HG02973 (cell line): Measurements from ENCODE around the gene CCL14.
"Not testable (repeated sequence)": the region's sequence is repeated elsewhere in the genome, so short reads cannot be mapped to it uniquely, and the experiment has no call there.

Experiments
- ATAC-seq: cut with Tn5 transposase; IDR thresholded peaks from one replicate; pipeline ENCODE4 v1.9.1; 2021; ENCODE audit warnings: moderate library complexity; ENCODE audit not compliant: unreplicated experiment

The CCL14 gene

GRCh38 chr17:35995346-35995745 is 8.8 kb upstream of the CCL14 start:
- not testable (repeated sequence) for ATAC-seq

- ATAC-seq = no peak
These were observed 4.5 kb upstream of the CCL14 start for GRCh38 chr17:35991075-35991474.

- ATAC-seq = no peak
These were observed 1.6 kb upstream of the CCL14 start for GRCh38 chr17:35988164-35988563.

- no peak for ATAC-seq
These were observed 2.4 kb downstream of the CCL14 start for GRCh38 chr17:35984140-35984539.

- no peak for ATAC-seq
These were observed 3.9 kb downstream of the CCL14 start for GRCh38 chr17:35982409-35983191.

GRCh38 chr17:35981908-35982330 is 4.6 kb downstream of the CCL14 start:
- no peak for ATAC-seq

- no peak for ATAC-seq
These were observed 5.3 kb downstream of the CCL14 start, which contains the start of gene CCL16 for GRCh38 chr17:35981246-35981645. Gene CCL16 (minus strand): TSS chr17:35981497. CDS start chr17:35981420, 77 bp downstream.

GRCh38 chr17:35978346-35978745 is 8.2 kb downstream of the CCL14 start:
- no peak for ATAC-seq

GRCh38 chr17:35977509-35977908 is 9.0 kb downstream of the CCL14 start:
- no peak for ATAC-seq

- no peak for ATAC-seq
These were observed 12.9 kb downstream of the CCL14 start for GRCh38 chr17:35973333-35974260.

GRCh38 chr17:35972945-35973332 is 13.6 kb downstream of the CCL14 start:
- ATAC-seq = no peak

GRCh38 chr17:35972535-35972934 is 14.0 kb downstream of the CCL14 start:
- no peak for ATAC-seq

- ATAC-seq = no peak
These were observed 14.5 kb downstream of the CCL14 start for GRCh38 chr17:35972066-35972465.

GRCh38 chr17:35969558-35970380 is 16.8 kb downstream of the CCL14 start:
- ATAC-seq = no peak

GRCh38 chr17:35968520-35969054 is 17.9 kb downstream of the CCL14 start:
- no peak for ATAC-seq

- ATAC-seq = no peak
These were observed 21.3 kb downstream of the CCL14 start for GRCh38 chr17:35965272-35965671.

- no peak for ATAC-seq
These were observed 22.9 kb downstream of the CCL14 start for GRCh38 chr17:35963663-35964062.

GRCh38 chr17:35953720-35954119 is 32.8 kb downstream of the CCL14 start:
- no peak for ATAC-seq

GRCh38 chr17:35949401-35949800 is 37.1 kb downstream of the CCL14 start:
- ATAC-seq = no peak

- no peak for ATAC-seq
These were observed 38.4 kb downstream of the CCL14 start for GRCh38 chr17:35948092-35948491.

- ATAC-seq = no peak
These were observed 39.4 kb downstream of the CCL14 start for GRCh38 chr17:35947156-35947585.
